Stimulated activated CD4-positive, alpha-beta T cell treated with anti-CD3 and anti-CD28 coated beads, Interleukin-4, amount 100 ng/mL, for 24 hours (primary cell): ENCODE measurements around the gene CDH13.

Experiments
- DNase-seq: peaks from one replicate; pipeline ENCODE4 v3.0.0-alpha.2; 2020

CDH13 gene

DNA sequence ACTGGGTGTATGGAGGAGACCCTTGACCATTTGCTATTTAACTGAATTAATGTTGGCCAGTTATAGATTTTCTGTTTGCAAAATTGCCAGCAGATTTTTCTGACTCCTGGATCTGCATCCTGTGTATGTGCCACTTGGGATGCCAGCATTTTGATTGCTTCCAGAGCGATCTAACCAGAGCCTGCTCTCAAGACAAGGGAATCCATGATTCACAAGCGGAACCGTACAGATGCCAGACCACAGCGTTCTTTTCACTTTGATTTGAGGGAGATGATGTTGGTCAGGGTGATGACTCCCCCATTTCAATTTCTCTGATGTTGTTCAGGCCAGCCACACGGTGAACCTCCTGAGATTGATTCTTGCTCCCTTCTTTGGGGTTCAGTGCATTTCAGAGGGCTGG is 228.7 kb downstream of the CDH13 start:
- no peak for DNase-seq

DNA sequence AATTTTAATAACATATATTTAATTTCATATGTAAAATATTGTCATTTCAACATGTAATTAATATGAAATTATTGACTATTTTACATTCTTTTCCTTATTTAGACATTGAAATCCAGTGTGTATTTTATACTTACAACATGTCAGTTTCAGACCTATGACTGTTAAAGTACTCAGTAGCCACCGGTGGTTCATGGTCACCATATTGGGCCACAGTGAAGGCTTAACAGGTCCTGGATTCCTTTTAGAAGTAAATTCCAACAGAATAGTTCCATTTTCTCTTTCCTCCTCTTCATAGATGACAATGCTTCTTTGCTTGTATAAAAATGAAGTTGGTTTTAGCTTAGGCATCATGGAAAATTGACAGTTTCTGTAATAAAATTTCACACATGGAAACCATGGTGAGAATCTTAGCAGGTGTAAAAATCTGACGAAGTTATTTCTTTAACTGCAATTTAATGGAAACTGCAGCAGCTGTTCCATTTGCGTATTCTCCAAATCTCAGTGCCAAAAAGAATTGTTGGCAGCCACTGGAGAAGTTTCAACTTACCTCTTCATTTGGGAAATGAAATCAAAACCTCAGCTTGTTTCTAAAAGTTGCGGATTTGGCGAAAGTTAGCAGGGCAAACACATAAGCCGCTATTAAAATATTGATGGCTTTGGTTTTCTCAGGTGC is 231.1 kb downstream of the CDH13 start:
- DNase-seq, result no peak

DNA sequence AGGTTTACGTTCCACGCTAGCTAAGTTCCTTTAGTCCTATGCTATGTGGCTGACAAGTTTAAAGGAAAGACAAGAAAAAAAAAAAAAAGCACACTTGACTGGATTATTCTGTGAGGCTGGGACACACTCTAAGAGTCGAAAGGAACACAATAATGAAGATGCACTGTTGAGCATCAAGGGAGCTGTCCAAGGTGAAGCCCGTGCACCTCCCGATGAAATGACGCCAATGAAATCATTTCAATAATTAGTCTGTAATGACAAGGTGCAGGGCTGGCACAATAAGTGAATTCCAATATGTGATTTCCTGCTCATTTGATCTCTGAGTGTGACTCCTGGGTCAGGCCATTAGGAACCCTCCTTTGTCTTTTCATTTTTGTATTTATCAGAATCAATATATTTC is 232.9 kb downstream of the CDH13 start:
- DNase-seq, result no peak

DNA sequence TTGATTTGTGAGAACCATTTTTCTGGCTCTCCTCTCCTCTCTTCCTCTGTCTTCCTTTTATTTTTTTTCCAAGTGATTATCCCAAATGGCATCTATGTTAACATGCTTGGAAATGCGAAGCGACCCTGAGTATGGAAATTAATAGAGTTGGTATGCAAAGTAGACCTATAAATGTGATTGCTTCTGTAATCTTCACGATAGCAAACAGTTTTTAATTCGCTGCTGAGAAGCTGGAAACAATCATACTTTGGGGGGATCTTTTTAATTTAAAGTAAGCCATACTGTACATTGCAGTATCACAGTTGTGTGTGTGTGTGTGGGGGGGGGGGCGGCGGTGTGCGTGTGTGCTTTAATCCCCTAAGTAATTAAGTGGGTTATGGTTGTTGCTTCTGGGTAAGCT is 233.3 kb downstream of the CDH13 start:
- no peak for DNase-seq

DNA sequence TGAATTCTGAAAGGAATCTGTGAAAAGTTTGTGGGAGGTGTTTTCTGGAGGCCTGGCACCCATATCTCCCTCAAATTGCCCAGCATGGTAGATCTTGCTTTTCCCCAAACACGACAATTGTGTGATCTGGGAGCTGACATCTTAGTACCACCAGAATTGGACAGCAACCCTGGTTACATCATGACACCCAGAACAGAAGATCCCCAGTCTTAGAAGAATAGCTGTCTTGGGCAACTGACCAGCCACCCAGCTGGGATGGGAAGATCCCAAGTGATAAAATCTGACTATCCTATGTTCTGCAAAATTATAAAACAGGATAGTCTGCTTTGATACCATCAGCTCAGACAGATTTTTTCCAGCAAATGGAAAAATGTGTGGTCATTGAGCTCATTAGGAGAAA is 235.3 kb downstream of the CDH13 start:
- no peak for DNase-seq

DNA sequence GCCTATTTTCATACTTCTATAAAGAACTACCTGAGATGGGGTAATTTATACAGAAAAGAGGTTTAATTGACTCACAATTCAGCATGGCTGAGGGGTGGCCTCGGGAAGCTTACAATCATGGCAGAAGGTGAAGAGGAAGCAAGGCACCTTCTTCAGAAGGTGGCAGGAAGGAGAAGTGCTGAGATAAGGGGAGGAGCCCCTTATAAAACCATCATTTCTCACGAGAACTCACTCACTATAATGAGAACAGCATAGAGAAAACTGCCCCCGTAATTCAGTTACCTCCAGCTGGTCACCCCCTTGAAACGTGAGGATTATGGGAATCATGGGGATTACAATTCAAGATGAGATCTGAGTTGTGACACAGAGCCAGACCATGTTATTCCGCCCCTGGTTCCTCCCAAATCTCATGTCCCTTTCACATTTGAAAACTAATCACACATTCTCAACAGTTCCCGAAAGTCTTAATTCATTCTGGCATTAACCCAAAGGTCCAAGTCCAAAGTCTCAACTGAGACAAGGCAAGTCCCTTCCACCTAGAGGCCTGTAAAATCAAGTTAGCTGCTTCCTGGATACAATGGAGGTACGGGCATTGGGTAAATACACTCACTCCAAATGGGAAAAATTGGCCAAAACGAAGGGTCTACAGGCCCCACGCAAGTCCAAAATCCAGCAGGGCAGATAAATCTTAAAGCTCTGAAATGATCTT is 237.7 kb downstream of the CDH13 start:
- DNase-seq, result no peak

DNA sequence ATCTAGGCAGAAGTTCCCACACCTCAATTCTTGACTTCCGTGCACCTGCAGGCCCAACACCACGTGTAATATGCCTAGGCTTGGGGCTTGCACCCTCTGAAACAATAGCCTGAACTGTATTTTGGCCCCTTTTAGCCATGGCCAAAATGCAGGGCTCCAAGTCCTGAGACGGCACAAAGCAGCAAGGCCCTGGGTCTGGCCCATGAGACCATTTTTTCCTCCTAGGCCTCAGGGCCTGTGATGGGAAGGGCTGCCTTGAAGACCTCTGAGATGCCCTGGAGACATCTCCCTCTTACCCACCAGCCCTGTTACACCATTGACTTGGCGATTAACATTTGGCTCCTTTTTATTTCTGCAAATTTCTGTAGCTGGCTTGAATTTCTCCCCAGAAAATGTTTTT is 238.6 kb downstream of the CDH13 start:
- no peak for DNase-seq

DNA sequence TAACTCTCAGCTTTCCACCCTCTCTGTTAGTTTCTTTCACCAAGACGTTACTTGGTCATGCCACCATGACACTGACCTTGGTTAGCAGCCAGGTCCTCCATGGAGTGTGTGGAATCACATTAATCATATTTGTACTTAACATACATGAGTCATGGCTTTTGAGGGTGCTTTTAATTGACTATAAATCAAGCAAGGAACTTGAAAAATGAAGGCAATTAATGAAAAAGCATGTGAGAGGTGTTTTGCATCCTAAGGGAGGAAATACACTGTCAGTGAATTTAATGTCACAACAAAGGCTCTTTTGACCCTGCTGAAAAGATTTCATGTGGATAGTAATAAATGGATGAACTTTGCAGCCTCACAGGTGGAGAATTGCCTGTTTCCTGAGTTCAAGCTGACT is 240.7 kb downstream of the CDH13 start:
- DNase-seq, result no peak

DNA sequence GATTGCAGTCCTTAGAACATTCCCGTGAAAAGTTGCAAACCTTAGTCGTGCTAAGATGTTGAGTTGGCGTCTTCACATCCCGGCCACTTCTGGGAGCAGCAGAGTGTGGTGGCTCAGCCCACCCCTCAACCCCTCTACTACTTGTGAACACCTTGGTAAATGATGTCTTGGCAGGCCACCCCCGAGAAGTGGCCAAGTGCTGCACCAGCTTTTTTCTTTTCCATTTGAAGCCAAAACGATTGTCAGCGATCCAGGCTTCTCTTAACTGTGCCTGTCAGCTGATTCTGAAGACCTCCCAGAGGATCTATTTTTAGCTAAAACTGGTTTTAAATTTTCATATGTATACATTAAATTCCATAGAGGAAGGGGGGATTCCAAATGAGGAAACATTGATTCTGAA is 247.5 kb downstream of the CDH13 start:
- DNase-seq, result no peak

DNA sequence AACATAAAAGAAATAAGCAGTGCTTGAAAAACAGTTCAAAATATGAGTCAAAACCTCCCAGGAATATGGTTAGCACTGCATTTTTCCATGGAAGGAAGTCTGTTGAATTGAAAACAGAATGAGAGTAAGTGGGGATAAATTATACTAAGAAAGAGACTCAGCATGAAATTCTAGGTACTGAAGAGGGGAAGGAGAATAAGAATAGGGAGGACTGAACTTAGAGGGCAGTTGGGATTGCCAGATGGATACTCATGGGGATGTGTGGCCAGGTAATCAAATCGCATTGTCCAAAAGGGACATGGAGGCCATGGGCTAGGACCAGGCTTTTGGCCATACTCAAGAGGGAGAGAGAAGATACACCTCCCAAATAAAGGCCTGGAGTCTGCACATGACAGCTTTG is 247.9 kb downstream of the CDH13 start:
- no peak for DNase-seq

DNA sequence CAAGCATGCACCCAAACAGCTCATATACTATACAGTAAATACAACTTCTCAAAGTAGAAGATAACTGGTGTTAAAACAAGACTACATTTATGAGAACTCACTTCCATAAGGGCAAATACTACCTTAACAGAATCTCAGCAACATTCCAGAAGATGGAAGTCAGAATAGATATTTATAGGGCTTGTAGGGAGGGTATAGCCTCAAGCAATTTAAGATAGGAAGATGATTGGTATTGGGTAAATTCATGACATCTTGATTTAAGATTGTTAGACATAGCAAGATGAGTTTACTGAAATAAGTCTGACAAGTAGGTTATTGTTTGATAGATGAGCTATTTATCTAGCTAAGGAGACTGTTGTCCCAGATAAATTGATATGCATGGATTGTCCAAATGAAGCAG is 250.2 kb downstream of the CDH13 start:
- no peak for DNase-seq

DNA sequence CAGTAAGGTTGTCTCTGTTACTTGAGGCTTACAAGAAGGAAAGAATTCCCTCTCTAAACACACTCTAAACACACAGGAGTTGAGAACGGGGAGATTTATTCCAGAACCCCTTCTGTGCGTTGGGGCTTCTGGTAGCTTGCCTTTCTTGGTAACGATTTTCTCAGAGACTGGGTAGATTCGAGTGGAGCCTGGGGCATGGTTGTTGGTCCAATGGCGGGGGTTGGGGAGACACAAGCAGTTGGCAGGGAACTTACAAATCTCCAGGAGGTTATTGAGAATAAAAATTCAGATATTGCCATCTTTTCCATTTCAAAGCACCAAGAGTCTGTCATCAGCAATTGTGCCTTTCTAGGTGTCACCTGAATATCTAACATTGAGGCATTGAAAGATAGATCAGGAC is 251.7 kb downstream of the CDH13 start:
- no peak for DNase-seq

DNA sequence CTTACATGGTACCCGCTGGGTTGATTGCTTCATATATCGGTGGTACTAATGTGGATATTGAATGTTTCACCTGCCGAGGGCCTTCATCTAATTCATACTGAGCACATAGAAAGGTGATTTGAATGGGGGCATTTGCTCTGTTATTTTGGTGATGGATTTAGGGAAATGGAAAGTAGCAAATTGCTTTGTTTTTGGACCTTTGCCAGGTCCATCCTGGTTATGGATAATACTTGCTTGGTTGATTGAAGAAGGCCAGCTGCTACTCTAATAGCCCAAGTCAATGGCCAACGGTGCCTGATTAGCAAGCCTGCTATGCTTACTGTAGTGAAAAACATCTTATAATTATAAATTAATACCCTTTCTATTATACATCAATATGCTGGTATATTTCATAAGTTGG is 253.6 kb downstream of the CDH13 start:
- no peak for DNase-seq

DNA sequence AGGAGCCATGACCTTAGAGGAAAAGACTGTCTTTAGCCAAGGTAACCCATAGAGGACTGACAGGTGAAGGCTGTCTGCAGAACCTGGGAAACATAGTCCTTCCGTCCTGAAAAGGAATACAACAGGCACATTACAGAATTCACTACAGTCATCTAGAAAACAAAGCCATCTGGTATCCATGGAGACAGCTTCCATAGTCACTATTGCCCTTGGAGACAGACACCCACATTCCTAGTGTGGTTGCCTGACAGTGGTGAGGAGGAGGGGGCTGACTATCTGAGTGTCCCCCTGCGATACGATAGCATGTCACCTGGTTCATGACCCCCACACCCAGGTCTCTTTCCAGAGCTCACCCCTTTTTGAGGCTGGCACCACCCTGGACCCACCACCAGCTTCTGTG is 254.7 kb downstream of the CDH13 start:
- DNase-seq, result no peak

DNA sequence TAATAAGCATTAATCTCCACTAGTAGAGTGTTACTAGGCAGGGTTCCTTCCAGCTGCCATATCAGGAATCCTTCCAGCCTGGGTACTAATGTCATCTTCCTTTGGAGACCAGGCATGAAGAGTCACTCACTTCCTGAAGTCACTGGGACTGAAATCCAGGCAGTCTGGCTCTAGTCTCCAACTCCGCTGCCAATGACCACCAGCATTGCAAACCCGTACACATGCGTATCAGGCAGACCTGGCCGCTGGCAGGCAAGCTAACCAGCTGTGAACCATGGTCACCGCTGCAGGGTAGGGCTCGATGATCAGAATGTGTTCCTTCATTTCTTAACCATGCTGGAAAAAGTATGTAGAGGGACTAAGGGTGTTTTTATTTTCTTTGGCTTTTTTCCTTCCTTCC is 255.5 kb downstream of the CDH13 start:
- DNase-seq, result no peak

DNA sequence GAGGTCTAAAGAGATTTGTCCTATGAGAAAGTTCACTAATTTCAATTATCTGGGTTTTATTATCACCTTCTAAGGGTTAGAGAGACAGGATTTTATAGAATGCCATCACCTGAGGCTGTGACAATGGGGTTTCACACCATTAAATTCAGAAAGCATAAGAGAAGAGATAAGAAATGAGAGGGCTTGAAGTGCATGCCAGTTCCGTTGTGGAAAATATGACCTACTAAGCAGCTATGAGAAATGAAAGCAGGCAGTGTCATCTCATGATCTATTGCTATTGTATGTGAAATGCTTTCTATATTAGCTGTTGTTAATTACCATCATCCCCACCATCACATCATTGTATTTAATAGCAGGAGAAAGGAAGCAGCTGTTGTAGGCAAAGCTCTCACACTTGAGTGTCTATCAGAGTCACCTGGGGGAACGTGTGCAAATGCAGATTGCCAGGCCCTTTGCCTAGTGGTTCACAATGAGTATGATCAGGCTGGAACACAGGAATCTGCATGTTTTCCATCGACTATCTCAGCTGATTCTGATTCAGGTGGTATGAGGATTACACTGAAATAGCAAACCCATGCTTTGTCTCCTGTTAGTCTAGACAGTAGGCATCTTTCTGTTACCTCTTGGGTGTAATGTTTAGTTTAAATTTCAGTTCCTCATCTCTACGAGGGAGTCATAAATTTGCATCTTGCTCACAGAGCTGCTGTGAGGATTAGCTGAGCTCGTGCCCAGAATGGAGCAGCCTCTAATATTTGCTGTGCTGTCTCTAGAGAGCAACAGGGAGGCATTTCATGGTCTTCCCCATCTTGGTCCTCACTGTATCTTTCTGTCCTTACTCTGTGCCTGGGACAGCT is 256.4 kb downstream of the CDH13 start:
- DNase-seq, result no peak

DNA sequence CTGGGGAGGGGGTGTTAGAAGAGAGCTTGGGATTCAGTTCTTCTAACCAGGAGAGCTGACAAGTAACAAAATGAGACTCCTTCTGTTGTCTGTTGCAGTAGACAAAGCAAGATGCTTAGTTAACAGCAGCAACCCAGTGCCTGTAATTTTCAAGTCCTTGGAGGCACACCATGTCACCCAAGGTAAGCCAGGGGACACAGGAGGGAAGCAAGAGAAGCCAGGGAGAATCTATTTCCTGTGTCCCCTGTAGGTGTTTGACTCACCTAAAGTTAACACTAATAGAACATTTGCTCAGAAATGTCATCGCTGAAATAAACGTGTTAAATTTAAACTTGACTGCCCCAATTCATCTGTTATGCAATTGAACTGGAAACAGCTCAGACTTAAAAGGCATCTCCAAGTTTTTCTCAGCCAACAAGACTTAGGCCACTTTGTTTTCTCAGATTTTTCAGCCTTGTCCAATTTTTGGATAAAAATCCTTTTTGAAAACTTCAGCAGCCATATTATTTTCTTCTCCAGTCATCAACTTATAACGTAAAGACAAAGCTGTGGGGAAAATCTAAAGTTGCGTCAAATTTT is 257.6 kb downstream of the CDH13 start:
- no peak for DNase-seq

DNA sequence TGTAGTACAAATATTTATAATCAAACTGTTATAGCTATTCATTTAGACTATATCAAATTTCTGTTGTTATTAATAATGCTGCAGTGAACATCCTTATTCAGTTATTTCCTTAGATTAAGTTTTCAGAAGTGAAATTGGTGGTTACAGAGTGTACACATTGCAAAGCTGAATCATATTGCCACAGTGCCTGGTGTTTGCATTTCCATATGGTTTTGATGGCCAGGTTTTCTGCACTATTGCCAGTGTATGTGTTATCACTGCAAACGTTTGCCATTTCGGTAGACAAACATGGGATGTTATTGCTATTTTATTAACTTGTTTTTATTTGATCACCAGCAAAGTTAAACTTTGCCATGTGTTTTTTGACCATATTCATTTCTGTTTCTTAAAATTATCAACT is 259.4 kb downstream of the CDH13 start:
- no peak for DNase-seq

DNA sequence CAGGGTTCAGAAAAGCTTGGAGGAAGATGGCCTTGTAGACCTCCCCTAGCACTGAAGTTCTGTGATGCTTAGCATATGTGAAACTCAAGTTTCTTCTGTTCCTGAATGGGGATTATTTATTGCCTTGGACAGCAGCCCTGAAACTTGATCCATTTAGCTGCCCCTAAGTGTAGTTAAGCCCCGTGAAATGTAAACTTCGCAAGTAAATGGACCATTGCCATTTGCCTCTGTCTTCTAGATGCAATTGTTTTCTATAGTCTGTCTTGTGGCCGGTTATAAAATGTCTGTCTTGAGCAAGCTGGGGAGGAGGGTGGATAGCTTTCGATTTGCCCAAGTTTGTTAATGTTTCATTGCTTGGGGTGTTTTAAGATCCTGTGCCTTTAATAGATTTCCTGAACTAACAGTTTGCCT is 261.8 kb downstream of the CDH13 start:
- DNase-seq, result no peak

DNA sequence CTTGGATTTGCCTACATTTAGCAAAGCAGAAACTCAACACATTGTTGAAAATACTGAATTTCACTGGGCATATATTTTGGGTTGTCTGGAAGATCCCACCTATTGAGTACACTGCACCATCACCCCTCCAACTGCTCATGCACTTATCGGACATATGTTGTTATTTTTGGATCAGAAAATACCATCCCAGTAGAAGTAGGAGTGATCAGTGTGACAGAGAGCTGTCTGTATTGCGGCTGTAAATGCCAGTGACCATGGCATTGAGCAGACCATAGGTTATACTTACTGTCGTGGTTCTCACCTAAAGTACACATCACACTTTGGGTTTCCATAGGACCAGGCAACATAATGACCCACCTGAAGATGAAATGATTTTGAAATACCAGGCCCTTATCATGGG is 264.7 kb downstream of the CDH13 start:
- no peak for DNase-seq

DNA sequence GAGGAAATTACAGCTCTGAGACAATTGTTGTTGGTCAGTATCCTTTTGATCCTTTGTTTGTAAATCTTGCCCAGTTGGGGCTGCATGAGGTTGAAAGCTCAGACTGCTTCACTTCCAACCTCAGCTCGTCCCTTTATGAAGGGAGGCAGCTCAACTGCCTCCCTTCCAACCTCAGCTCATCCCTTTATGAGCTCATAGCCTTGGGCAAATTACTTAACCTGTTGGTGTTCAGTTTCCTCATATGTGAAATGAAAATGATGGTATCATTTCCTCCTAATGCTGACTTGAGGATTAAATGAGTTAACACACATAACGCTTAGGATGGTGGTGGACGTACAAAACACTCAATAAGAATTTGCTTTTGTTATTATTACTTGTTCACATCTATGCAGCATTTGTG is 265.1 kb downstream of the CDH13 start:
- no peak for DNase-seq

DNA sequence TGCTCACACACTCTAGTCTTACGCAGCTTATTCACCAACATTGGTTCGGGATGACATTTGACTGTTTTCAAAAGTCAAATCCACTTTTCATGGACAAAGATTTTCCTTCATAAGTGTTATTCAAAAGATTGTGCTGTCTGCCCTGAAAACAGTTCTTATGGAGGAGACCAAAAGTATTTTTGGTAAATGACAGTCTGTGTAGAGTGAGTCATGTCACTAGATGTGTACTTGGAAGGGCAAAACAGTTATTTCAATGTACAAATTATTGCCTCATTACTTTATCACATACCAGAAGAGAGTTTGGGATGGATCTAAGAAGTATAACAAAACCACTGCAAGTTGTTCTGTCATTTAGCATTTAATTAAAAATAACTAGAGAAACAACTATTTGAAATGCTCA is 265.6 kb downstream of the CDH13 start:
- DNase-seq, result no peak

DNA sequence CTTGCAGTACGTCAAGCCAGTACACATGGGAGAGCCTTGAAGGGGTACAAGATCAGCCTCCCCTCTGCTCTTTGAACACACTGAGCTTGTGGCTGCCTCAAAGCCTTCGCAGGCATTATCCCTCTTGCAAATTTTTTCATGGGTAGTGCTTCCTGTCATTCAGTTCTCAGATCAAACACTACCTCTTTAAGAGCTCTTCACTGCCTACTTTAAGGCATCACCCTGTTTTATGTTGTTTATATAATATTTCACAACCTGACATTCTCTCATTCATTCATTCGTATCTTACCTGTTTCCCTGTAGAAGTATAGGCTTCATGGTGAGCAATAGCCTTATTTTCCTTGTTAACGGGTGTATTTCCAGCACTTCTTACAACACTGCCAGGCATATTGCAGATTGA is 269.1 kb downstream of the CDH13 start:
- DNase-seq, result no peak

DNA sequence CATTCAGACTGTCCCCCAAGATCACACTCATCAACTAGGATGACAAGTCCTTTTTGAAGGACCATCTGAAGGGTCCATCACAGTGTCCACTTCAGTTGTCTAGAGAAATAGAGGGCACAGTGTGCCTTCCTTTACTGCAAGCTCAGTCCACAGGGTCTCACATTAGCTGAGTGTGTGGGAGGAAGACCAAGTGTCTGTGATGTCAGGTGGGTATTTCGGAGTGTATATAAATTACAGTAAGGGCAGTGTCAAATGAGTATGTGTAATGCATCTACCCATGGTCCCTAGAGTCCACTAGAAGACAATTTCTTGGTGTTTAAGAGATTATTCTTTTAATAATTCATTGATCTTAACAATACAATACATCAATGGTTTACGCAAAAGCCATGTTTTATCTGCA is 272.2 kb downstream of the CDH13 start:
- no peak for DNase-seq
